ENCODE data around the gene NAPB.

The NAPB gene

GRCh38 chr20:23454816-23455215, 33.5 kb upstream of the NAPB start:
- TF ChIP-seq, protein P1, sequence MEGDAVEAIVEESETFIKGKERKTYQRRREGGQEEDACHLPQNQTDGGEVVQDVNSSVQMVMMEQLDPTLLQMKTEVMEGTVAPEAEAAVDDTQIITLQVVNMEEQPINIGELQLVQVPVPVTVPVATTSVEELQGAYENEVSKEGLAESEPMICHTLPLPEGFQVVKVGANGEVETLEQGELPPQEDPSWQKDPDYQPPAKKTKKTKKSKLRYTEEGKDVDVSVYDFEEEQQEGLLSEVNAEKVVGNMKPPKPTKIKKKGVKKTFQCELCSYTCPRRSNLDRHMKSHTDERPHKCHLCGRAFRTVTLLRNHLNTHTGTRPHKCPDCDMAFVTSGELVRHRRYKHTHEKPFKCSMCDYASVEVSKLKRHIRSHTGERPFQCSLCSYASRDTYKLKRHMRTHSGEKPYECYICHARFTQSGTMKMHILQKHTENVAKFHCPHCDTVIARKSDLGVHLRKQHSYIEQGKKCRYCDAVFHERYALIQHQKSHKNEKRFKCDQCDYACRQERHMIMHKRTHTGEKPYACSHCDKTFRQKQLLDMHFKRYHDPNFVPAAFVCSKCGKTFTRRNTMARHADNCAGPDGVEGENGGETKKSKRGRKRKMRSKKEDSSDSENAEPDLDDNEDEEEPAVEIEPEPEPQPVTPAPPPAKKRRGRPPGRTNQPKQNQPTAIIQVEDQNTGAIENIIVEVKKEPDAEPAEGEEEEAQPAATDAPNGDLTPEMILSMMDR (IDR thresholded peaks at IDR 0.05; ENCODE audit: control insufficient read depth, insufficient read depth, low read depth, low read length, missing control alignments): no peak
- no peak overlapping the region for H3K4me3 ChIP-seq (ENCODE audit: control insufficient read depth, low read depth, low read length)
- no peak for DNase-seq (ENCODE audit: low read depth)

DNA sequence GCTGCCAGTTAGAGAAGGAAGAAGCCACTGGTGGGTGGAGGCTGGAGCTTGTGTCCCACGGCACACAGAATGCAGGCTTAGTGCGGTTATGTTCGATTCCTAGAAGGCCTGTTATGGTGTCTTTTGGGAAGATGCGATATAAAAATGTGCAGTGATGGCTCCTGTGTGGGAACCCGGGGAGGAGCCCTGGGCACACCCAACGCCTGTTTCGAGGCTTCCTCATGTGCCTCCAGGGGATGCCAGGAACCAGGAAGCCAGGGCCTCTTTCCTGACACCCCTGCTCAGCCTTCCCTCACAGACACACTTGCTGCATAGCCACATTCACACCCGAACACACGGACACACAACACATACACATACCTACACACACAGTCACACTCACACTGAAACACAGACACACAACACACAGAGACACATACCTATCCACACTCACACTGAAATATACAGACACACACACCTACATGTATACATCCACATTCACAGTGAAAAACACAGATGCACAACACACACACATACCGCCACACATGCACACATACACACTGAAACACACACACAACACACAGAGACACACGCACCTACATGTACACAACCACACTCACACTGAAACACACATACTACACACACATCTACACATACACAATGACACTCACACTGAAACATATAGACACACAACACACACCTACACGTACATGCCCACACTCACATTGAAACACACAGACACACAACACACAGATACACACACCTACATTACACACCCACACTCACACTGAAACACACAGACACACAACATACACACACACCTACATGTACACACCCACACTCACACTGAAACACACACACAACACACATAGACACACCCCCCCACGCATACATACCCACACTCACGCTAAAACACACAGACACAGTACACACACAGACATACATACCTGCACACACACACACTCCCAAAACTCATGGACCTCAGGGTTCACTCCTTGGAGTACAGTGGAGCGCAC, 32.6 kb upstream of the NAPB start:
- no peak overlapping the region for H3K4me3 ChIP-seq (ENCODE audit: control insufficient read depth, low read depth, low read length)
- no peak for DNase-seq (ENCODE audit: low read depth)
- TF ChIP-seq, protein P1 (IDR thresholded peaks at IDR 0.05; ENCODE audit: control insufficient read depth, insufficient read depth, low read depth, low read length, missing control alignments): no peak

- TF ChIP-seq, protein P1 (IDR thresholded peaks at IDR 0.05; ENCODE audit: control insufficient read depth, insufficient read depth, low read depth, low read length, missing control alignments): no peak
- DNase-seq (ENCODE audit: low read depth): no peak
Observed at GRCh38 chr20:23452776-23453175, 31.5 kb upstream of the NAPB start, which contains the start of gene CST11. Gene CST11, minus strand, starts transcription at chr20:23452876. Its CDS starts 65 bp downstream, at chr20:23452811.

GRCh38 chr20:23451956-23452487, 30.7 kb upstream of the NAPB start:
- no peak for DNase-seq (ENCODE audit: low read depth)
- TF ChIP-seq, protein P1 (IDR thresholded peaks at IDR 0.05; ENCODE audit: control insufficient read depth, insufficient read depth, low read depth, low read length, missing control alignments): no peak
- H3K4me3 ChIP-seq (ENCODE audit: control insufficient read depth, low read depth, low read length): no peak overlapping the region

More at GRCh38 chr20:23452776-23453175, 31.5 kb upstream of the NAPB start, which contains the start of gene CST11:
- no peak within 1 kb of the TSS for H3K4me3 ChIP-seq (ENCODE audit: control insufficient read depth, low read depth, low read length)

DNA sequence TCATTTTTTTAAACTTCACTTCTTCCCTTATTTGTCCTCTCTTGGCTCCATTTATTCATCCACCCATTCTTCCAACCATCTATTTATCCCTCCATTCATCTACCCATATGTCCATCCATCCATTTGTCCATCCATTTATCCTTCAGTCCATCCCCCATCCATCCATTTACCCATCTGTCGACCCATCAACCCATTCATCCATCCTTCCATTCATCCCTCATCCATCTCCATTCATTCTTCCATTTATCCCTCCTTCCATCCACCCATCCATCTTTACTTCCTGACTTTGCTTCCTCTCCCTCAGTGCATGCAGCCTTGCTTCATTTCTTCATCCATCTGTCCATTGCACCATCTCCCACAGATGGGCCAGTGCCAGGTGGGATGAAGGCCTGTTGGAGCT, 29.6 kb upstream of the NAPB start:
- H3K4me3 ChIP-seq (ENCODE audit: control insufficient read depth, low read depth, low read length): no peak overlapping the region
- DNase-seq (ENCODE audit: low read depth): no peak
- TF ChIP-seq, protein P1 (IDR thresholded peaks at IDR 0.05; ENCODE audit: control insufficient read depth, insufficient read depth, low read depth, low read length, missing control alignments): no peak

GRCh38 chr20:23449421-23449820, 28.1 kb upstream of the NAPB start:
- DNase-seq (ENCODE audit: low read depth): no peak
- TF ChIP-seq, protein P1 (IDR thresholded peaks at IDR 0.05; ENCODE audit: control insufficient read depth, insufficient read depth, low read depth, low read length, missing control alignments): no peak
- no peak overlapping the region for H3K4me3 ChIP-seq (ENCODE audit: control insufficient read depth, low read depth, low read length)

Data from AG09309 (cell line).